HL-60 (cell line): ENCODE data around the gene EXTL1.

ENCODE experiments used
- GABPA ChIP-seq: IDR thresholded peaks from 2 replicates; pipeline ENCODE4 v1.6.1; 2012; ENCODE audit warnings: low read depth
- POLR2AphosphoS5 ChIP-seq: IDR thresholded peaks from 2 replicates; pipeline ENCODE4 v1.6.1; 2012; ENCODE audit warnings: low read depth
- REST ChIP-seq: IDR thresholded peaks from 2 replicates; pipeline ENCODE4 v1.6.1; 2012; ENCODE audit warnings: low read depth; ENCODE audit not compliant: insufficient replicate concordance
- TF ChIP-seq, protein P1 (sequence below): IDR thresholded peaks from one replicate; pipeline ENCODE4 v1.5.1; 2011; ENCODE audit warnings: low read length, control low read depth, inconsistent platforms; ENCODE audit not compliant: insufficient read depth

DNA sequence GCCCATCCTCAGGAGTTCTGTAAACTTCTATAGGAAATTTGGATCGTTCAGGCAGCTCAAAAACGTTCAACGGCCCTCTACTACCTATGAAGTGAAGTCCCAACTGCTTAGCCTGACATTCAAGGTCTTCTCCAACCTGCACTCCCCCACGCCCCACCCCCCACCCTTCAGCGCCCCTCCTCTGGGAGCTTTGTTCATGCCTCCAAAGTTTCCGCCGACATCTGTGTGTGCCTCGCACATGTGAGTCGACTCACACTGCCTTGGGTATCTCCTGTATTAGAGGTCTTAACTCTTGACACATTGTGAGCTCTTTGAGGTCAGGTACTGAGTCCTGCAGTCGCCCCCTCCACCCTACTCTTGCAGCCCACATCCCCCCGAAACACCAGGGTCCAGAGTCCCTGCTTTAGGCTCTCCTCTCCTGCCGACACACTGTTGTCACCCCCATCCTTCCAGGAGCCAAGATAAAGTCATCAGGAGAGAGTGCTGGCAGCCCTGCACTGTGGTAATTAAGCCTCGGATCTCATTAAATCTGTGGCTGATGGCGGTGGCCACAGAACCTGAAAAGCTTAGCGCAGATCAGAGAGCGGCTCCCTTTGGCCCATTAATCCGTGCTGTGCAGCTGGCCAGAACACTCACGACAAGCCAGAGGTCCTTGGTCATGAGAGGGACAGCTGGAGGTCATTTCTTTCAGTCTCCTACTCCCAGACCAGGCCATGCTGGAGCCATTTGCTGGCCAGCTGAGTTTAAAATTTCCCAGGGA, 22.4 kb upstream of the EXTL1 start:
- TF ChIP-seq REST (no peak), POLR2AphosphoS5 (no peak), GABPA (no peak)
- TF ChIP-seq, protein P1, sequence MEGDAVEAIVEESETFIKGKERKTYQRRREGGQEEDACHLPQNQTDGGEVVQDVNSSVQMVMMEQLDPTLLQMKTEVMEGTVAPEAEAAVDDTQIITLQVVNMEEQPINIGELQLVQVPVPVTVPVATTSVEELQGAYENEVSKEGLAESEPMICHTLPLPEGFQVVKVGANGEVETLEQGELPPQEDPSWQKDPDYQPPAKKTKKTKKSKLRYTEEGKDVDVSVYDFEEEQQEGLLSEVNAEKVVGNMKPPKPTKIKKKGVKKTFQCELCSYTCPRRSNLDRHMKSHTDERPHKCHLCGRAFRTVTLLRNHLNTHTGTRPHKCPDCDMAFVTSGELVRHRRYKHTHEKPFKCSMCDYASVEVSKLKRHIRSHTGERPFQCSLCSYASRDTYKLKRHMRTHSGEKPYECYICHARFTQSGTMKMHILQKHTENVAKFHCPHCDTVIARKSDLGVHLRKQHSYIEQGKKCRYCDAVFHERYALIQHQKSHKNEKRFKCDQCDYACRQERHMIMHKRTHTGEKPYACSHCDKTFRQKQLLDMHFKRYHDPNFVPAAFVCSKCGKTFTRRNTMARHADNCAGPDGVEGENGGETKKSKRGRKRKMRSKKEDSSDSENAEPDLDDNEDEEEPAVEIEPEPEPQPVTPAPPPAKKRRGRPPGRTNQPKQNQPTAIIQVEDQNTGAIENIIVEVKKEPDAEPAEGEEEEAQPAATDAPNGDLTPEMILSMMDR: no peak
